HG02840 (cell line): ENCODE measurements around the gene TRA2B.

Experiments
- ATAC-seq: cut with Tn5 transposase; IDR thresholded peaks from one replicate; pipeline ENCODE4 v1.9.1; 2021; ENCODE audit warnings: mild to moderate bottlenecking, moderate library complexity, moderate number of reproducible peaks; ENCODE audit not compliant: unreplicated experiment, low FRiP score

The TRA2B gene

GRCh38 chr3:185884641-185885040 is 53.2 kb downstream of the TRA2B start:
- ATAC-seq, result no peak

GRCh38 chr3:185881926-185882325 is 55.9 kb downstream of the TRA2B start:
- no peak for ATAC-seq

GRCh38 chr3:185880600-185880999 is 57.2 kb downstream of the TRA2B start:
- ATAC-seq, result no peak

- ATAC-seq, result no peak
These were observed 58.9 kb downstream of the TRA2B start for GRCh38 chr3:185878920-185879319.

- no peak for ATAC-seq
These were observed 63.7 kb downstream of the TRA2B start for GRCh38 chr3:185874119-185874518.

- ATAC-seq, result no peak
These were observed 70.2 kb downstream of the TRA2B start for GRCh38 chr3:185867650-185868049.

GRCh38 chr3:185866995-185867394 is 70.8 kb downstream of the TRA2B start:
- no peak for ATAC-seq

- no peak for ATAC-seq
These were observed 71.3 kb downstream of the TRA2B start for GRCh38 chr3:185866555-185866954.
